ENCODE results near the gene MCM3.

MCM3 gene

GRCh38 chr6:52245425-52245824 is 39.1 kb downstream of the MCM3 start:
- DNase-seq, result no peak

GRCh38 chr6:52244400-52244799 is 40.1 kb downstream of the MCM3 start, which contains the start of gene IL17F:
Gene IL17F (minus strand): TSS chr6:52244500. CDS start chr6:52244429, 71 bp downstream.
- no peak for DNase-seq

DNA sequence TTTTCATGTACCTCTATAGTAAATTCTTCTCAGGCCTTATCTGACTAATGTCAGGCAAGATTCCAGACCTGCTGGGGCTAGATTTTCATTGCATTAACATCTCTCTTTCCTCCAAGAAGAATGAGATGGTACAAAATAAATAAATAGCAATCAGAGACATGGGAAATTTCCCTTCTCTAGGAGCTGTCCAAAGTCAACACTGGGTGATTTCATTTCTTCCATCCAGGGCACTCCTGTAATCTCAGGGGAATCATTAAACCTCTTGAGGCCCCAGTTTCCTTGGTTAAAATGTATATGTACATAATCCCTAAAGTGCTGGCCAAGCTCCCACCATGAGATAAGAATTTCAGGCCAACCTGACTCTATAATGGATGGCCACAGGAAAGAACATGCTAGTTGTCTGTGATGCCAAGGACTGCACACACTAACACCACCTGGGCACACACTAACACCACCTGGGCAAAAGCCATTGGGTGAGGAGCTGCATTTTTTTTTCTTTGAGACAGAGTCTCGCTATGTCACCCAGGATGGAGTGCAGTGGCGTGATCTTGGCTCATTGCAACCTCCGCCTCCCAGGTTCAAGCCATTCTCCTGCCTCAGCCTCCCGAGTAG is 41.2 kb downstream of the MCM3 start:
- no peak for DNase-seq

DNA sequence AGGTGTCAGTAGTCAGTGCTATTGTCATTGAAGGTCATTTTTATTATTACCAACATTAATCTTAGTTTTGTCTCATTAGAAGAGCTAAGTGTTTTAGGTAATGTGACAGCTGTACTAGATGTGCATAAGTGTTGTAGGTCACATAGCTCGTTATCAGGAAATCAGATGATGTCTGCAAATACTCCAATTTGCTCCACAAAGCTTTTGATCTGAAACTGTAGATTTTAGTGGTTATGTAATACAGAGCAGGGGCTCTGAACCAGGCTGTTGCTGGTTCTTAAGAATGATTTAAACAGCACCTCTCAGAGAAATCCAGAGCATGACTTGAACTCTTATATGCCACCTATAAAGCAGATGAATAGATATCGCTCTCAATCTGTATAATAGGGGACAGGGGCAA is 42.7 kb downstream of the MCM3 start:
- no peak for DNase-seq

- DNase-seq, result no peak
These were observed 50.3 kb downstream of the MCM3 start for GRCh38 chr6:52233975-52234823.

- no peak for DNase-seq
These were observed 51.5 kb downstream of the MCM3 start for GRCh38 chr6:52233005-52233404.

DNA sequence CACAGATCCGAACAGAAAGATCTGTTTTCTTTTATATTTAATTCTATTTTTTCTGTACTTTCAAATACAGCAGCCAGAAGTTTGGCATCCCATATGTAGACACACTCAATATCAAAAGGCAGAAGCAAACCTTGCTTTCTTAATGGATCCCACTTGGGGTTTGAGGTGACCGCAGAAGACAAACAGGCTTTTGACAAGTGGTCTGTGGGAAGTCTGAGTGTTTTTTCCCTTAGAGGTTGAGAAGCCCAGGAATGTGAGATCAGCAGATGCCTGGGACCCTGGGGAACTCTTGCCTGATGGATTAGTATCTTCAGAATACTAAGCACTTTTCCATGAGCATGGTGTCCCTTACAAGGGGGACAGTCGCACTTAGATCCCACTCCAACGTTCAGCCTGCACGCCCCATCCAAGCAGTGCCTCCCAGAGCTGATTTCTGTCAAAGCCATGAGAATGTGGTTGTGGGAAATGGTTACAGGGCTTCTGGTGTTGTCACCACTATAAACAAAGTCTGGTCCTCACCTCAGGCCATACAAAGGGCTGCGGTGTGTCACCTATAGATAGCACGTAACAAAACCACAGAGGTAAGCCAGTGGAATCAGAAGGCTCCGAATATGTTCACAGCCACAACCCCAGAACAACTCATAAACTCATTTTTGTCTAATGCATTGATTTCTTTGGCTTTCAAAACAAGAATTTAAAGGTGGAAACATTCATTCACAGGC is 53.0 kb downstream of the MCM3 start:
- DNase-seq, result no peak

DNA sequence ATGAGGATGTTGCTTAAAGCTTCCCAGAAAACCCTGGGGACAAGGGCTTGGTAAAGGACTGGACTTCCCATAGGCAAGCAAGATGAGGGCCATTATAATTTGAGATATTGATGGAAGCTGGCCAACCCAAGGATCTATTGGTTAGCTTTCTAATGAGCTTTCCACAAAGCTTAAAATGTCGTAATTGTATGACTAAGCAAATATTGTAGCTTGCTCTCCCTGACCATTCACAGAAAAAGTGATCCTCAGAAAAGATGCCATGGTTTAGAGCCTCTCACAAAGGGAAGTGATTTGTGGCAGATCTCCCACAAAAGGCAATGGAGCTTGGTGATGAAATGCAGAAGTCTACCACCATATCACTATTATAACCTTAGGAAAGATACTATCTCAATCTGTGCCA is 53.9 kb downstream of the MCM3 start:
- no peak for DNase-seq

- DNase-seq, result no peak
These were observed 57.0 kb downstream of the MCM3 start for GRCh38 chr6:52227495-52227894.

- DNase-seq, result no peak
These were observed 63.2 kb downstream of the MCM3 start for GRCh38 chr6:52221302-52221701.

DNA sequence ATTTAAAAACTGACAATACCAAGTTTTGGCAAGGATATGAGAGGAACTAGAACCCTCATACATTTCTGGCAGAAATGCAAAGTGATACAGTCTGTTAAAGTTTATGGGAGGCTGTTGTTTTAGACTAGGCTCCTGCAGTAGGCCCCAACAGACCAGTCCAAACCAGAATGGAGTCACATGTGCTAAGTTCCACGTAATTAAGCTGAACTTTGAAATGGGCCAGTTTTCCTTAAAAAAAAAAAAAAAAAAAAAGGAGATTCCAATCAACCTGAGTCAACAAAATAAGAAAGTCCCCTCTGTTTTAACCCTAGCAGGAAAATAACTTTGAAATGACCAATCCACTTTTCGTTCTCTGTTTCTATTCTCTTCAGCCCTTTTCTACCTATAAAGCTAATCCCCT is 66.8 kb downstream of the MCM3 start:
- DNase-seq, result no peak

DNA sequence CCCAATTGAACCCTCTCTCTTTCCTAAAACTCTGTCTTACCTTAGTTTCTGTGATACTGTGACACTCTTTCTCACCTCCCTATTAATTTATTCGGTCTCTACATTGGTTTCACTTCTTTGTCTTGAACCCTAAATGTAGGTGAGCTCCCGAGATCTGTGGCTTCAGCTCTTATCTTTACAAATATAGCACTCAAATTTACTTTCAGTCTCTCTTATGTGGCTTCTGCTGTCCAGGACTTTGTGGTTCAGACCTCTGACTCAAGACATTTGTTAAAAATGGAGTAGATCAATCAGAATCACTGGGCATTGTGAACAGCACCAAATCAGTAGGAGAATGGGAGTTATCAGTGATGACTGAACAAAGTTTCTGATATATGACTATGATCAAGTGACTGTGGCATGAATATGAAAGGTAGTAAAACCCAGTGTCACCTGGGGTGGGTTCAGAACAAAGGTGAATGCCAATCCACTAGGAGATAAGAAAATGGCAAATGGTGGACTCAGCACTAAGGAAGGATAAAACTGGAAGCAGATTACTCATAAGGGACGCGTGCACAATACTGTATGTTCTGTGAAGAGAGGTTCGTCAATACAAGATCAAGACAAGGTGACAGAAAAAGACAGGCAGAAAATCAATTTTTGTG is 67.5 kb downstream of the MCM3 start:
- no peak for DNase-seq

DNA sequence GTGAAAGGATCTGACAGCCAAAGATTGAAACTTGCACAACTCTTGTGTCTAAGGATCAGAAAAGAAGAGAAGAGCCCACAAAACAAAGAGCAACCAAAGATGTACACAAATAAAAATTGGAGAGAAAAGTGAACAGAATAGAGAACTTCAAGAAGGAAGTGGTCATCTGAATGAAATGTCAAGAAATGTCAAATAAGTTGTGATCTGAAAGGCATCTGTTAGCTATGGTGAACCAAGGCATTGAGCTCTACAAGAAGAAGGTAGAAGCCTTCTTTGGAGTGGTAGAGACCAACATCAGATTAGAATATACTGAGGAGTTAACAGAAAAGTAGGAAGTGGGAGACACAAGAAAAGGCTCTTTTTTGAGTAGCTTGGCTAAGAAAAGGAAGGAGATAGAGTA is 68.8 kb downstream of the MCM3 start:
- DNase-seq, result no peak

All from inflammatory macrophage treated with lipopolysaccharide for 1 hour (primary cell).